PC-9 (cell line): Measurements from ENCODE around the gene TCF12. TPM values are rescaled to one million over a fixed set of nuclear protein-coding genes. Genes with fewer than 3 reads are reported as not detected.

Experiments used
- BruUV-seq: library from RNA; stranded (reverse); fragments of 400-500 nt; replicated peaks from 2 replicates; lab custom pipeline; 2021; lab: Mats Ljungman, UMichigan
- CTCF ChIA-PET: fragments of 300-600 bp; sonication (Branson Sonifier 250); formaldehyde crosslinking; loops from one replicate; lab custom pipeline; 2022; ENCODE audit warnings: antibody characterized with exemption; lab: Charles Lee
- POLR2A ChIA-PET: fragments of 300-600 bp; sonication (Branson Sonifier 250); formaldehyde crosslinking; loops from one replicate; lab custom pipeline; 2022; ENCODE audit warnings: antibody characterized with exemption; ENCODE audit not compliant: unreplicated experiment; lab: Charles Lee
- DNase-seq, 2 experiments: peaks; one replicate each; pipeline versions ENCODE4 v3.0.0 to v3.0.0-alpha.2; 2015 to 2022; ENCODE audit warnings: mixed read lengths in 1 of 2
- H2AFZ ChIP-seq: fragments of 200-600 bp; sonication (generic); 2 replicates; pipeline ENCODE4 v1.8.1; 2017; ENCODE audit warnings: antibody characterized with exemption
- H3F3A ChIP-seq: fragments of 200-600 bp; sonication (generic); 2 replicates; pipeline ENCODE4 v1.8.1; 2017; ENCODE audit warnings: antibody characterized with exemption, mild to moderate bottlenecking, low read depth; ENCODE audit not compliant: insufficient read depth
- H3K27ac ChIP-seq: fragments of 200-600 bp; sonication (generic); 2 replicates; pipeline ENCODE4 v1.6.1; 2016; ENCODE audit warnings: mixed run types
- H3K27me3 ChIP-seq: fragments of 200-600 bp; sonication (generic); 2 replicates; pipeline ENCODE4 v1.6.1; 2016; ENCODE audit warnings: low read depth, mixed run types; ENCODE audit not compliant: insufficient read depth
- H3K36me3 ChIP-seq: fragments of 200-600 bp; sonication (generic); 2 replicates; pipeline ENCODE4 v1.6.1; 2016; ENCODE audit warnings: low read depth, mixed run types
- H3K4me1 ChIP-seq: fragments of 200-600 bp; sonication (generic); replicated peaks from 2 replicates; pipeline ENCODE4 v1.6.1; 2016; ENCODE audit warnings: mixed run types; ENCODE audit not compliant: insufficient read depth
- H3K4me2 ChIP-seq: fragments of 200-600 bp; sonication (generic); 2 replicates; pipeline ENCODE4 v1.6.1; 2017; ENCODE audit warnings: mixed run types
- H3K4me3 ChIP-seq: fragments of 200-600 bp; sonication (generic); 2 replicates; pipeline ENCODE4 v1.6.1; 2016; ENCODE audit warnings: mixed run types
- H3K79me2 ChIP-seq: fragments of 200-600 bp; sonication (generic); 2 replicates; pipeline ENCODE4 v1.6.1; 2017; ENCODE audit warnings: low read depth, mixed run types
- H3K9me2 ChIP-seq: fragments of 200-600 bp; sonication (generic); 2 replicates; pipeline ENCODE4 v1.8.1; 2017; ENCODE audit warnings: mild to moderate bottlenecking; ENCODE audit not compliant: insufficient read depth
- H3K9me3 ChIP-seq: fragments of 200-600 bp; sonication (generic); 2 replicates; pipeline ENCODE4 v1.8.1; 2016; ENCODE audit warnings: low read depth; ENCODE audit not compliant: insufficient read depth
- H4K20me1 ChIP-seq: fragments of 200-600 bp; sonication (generic); 2 replicates; pipeline ENCODE4 v1.8.1; 2017; ENCODE audit not compliant: insufficient read depth
- EZH2 ChIP-seq: fragments of 200-600 bp; sonication (generic); IDR thresholded peaks from 2 replicates; pipeline ENCODE4 v1.8.0; 2017; ENCODE audit warnings: antibody characterized with exemption, low read depth
- intact Hi-C: fragments of 100-400 bp; cut with micrococcal nuclease; formaldehyde crosslinking; loops from one replicate; pipeline ENCODE4 v1.10.0; 2022; ENCODE audit not compliant: unreplicated experiment
- total RNA-seq: library from RNA; stranded (reverse); gene quantifications from 2 replicates; pipeline ENCODE4 v1.2.3, GENCODE V29; 2021
- TF ChIP-seq, protein P1 (sequence below): fragments of 200-600 bp; sonication (generic); conservative IDR thresholded peaks from 2 replicates; pipeline ENCODE4 v1.6.1; 2017; ENCODE audit warnings: mixed run types, antibody characterized with exemption, mild to moderate bottlenecking, moderate library complexity

TCF12 gene
- total RNA-seq, 1 experiment from 2014 or later, result 60.1 TPM

DNA sequence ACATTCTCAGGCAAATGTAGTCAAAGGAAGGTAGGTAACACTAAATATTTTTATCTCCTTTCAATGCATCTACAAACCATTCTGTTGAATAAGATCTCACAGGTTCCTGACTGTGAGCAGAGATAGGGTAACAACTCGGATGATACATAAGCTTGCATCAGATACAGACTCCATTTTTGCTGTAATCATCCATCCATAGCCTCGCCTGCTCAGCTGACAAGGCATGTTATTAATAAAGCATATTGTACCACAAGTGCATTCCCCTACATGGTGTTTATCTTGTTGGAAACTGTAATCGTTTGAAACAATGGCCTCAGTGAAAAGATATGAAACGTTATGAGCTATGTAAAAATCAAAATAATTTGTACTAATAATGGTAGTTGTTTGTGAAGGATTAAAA lies 35.4 kb upstream of the TCF12 start:
- no peak overlapping the region for H3K27ac ChIP-seq
- no peak overlapping the region for H3K4me2 ChIP-seq
- no peak overlapping the region for H2AFZ ChIP-seq
- CTCF ChIA-PET, result no interaction called here
- POLR2A ChIA-PET, result no interaction called here
- no peaks in the 10 kb centered on the region for H3K36me3 ChIP-seq
- peaks cover 13% of the 10 kb centered on the region; the same call in 1 of the 2 replicates for H3F3A ChIP-seq
- no peaks in the 10 kb centered on the region for H3K9me3 ChIP-seq
- no peaks in the 10 kb centered on the region for H3K79me2 ChIP-seq
- no peak overlapping the region for H3K4me3 ChIP-seq
- TF ChIP-seq, protein P1, sequence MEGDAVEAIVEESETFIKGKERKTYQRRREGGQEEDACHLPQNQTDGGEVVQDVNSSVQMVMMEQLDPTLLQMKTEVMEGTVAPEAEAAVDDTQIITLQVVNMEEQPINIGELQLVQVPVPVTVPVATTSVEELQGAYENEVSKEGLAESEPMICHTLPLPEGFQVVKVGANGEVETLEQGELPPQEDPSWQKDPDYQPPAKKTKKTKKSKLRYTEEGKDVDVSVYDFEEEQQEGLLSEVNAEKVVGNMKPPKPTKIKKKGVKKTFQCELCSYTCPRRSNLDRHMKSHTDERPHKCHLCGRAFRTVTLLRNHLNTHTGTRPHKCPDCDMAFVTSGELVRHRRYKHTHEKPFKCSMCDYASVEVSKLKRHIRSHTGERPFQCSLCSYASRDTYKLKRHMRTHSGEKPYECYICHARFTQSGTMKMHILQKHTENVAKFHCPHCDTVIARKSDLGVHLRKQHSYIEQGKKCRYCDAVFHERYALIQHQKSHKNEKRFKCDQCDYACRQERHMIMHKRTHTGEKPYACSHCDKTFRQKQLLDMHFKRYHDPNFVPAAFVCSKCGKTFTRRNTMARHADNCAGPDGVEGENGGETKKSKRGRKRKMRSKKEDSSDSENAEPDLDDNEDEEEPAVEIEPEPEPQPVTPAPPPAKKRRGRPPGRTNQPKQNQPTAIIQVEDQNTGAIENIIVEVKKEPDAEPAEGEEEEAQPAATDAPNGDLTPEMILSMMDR, result no peak
- no peak for TF ChIP-seq EZH2
- H3K9me2 ChIP-seq, result no peaks in the 10 kb centered on the region
- no TSS peak for BruUV-seq
- intact Hi-C loops, result loop anchor here (10.0 kb wide), 1 partner anchor 388 kb away; no protein-coding TSS in a partner anchor
- no peak for DNase-seq
- H4K20me1 ChIP-seq, result no peaks in the 10 kb centered on the region
- no peaks in the 10 kb centered on the region for H3K27me3 ChIP-seq
- peaks cover 6% of the 10 kb centered on the region for H3K4me1 ChIP-seq

DNA sequence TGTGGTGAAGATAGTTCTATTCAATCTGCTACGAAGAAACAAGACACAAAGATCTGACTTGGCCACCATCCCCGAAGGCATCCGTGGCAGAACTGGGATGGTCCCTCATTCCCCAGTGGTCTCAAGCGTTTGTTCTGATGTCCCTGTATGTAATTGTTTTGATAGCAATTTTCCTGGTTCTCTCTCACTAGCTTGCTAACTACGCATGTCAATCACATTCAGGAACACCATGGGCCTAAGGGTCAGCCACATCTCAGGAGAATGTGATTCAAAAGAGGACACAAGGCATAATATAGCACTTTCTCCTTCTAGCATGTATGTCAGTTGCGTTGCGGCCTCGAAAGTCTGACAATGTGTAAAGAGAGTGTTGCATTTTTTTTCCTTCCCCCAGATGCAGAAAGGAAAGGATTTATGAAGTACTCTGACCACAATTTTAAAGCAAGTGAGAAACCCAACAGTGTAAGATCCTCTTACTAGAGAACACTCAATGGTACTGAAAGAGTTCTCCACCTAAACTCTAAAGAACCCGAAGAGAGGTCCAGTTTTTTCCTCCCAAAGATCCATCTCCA lies 32.0 kb upstream of the TCF12 start:
- Histone ChIP-seq H3K27ac (peak overlapping the region; percentile 62), H3K4me2 (peak overlapping the region; percentile 98), H3K4me1 (peaks cover 17% of the 10 kb centered on the region), H3K9me3 (no peaks in the 10 kb centered on the region), H2AFZ (peak overlapping the region; percentile 96), H3K27me3 (no peaks in the 10 kb centered on the region), H4K20me1 (no peaks in the 10 kb centered on the region), H3K4me3 (peak overlapping the region; percentile 74), H3K79me2 (no peaks in the 10 kb centered on the region), H3F3A (peaks cover 16% of the 10 kb centered on the region; the same call in 1 of the 2 replicates), H3K9me2 (no peaks in the 10 kb centered on the region), H3K36me3 (no peaks in the 10 kb centered on the region)
- DNase-seq, result no peak
- TF ChIP-seq EZH2, result no peak
- TF ChIP-seq, protein P1, result no peak
- POLR2A ChIA-PET, result no interaction called here
- BruUV-seq, result TSS peak; percentile 97
- intact Hi-C loops, result loop anchor here (10.0 kb wide), 1 partner anchor 392 kb away; no protein-coding TSS in a partner anchor
- CTCF ChIA-PET, result interaction anchor here (0.7 kb wide), 1 partner anchor 367 kb away, joined by 3 read pairs; no protein-coding TSS in a partner anchor

DNA sequence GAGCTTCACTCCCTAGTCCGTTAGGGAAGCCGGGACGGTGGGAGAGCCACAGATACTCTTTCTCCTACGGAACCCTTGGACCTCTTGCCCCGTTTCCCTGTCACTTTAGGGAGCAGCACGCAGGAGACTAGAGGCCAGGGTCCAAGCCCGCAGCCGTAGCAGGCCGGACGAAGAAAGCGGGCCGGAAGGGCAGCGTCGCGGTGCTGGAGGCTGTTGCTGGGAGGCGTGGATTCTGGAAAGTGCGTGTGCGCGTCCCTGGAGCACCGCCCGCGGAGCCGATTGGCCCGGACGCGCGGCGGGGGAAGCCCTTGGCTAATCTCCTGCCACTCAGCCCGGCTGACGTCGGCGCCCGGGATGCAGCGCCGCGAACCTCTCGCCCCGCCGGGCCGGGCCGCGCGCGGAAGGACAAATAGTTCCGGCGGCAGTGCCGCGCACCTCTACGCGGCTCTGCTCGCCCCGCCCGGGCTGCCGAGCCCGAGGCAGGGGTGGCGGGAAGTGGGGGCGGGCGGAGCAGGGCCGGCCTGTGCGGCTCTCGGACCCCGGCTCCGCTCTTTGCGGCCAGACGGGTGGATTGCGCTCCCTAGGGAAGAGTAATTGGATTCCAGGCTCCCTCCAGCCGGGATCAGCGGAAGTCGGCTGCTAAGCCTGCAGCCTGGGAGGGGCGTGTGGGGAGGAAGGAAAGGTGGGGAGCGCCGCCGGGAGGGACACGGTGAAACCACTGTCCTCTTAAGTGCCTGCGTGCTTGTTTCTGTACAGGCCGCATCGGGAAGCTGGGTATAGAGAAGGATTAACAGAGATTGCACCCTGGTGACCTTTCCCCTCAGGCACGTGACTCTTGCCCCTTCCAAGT lies 31.3 kb upstream of the TCF12 start:
- no peaks in the 10 kb centered on the region for H3K36me3 ChIP-seq
- ChIA-PET POLR2A (interaction anchor here (0.7 to 1.1 kb wide), 2 partner anchors 31 to 81 kb away, joined by 3 to 4 read pairs; partner anchors contain the start of gene TCF12), CTCF (interaction anchor here (0.7 kb wide), 1 partner anchor 366 kb away, joined by 3 read pairs; no protein-coding TSS in a partner anchor)
- H2AFZ ChIP-seq, result peak overlapping the region; percentile 96
- H3K4me2 ChIP-seq, result peak overlapping the region; percentile 98
- peaks cover 17% of the 10 kb centered on the region for H3K4me1 ChIP-seq
- no TSS peak for BruUV-seq
- H3K27ac ChIP-seq, result peak overlapping the region; percentile 62
- H3K9me2 ChIP-seq, result no peaks in the 10 kb centered on the region
- peaks cover 16% of the 10 kb centered on the region; the same call in 1 of the 2 replicates for H3F3A ChIP-seq
- no peaks in the 10 kb centered on the region for H4K20me1 ChIP-seq
- no peaks in the 10 kb centered on the region for H3K27me3 ChIP-seq
- TF ChIP-seq, protein P1, result no peak
- TF ChIP-seq EZH2, result no peak
- peak overlapping the region; percentile 74 for H3K4me3 ChIP-seq
- H3K9me3 ChIP-seq, result no peaks in the 10 kb centered on the region
- peak; percentile 66 to 92 for DNase-seq
- intact Hi-C loops, result loop anchor here (1.0 to 10.0 kb wide), 2 partner anchors 31 to 392 kb away; partner anchors contain the start of gene TCF12
- H3K79me2 ChIP-seq, result no peaks in the 10 kb centered on the region
